Activated T-helper 17 cell treated with anti-CD3 and anti-CD28 coated beads, Interleukin-2, amount 50 U/mL, for 72 hours (primary cell): ENCODE results near the gene AFF3. TPM values are rescaled to one million over a fixed set of nuclear protein-coding genes. Genes with fewer than 3 reads are reported as not detected.

Source experiments
- ATAC-seq: fragments of 150-1000 bp; cut with Tn5 transposase; replicated peaks from 2 replicates; pipeline ENCODE4 v1.10.0; 2021; ENCODE audit warnings: mild to moderate bottlenecking, moderate library complexity
- H3K27ac Mint-ChIP-seq: one replicate; pipeline ENCODE4 v1.8.0; 2022; ENCODE audit warnings: mixed read lengths
- H3K27me3 Mint-ChIP-seq: one replicate; pipeline ENCODE4 v1.8.0; 2022; ENCODE audit warnings: mixed read lengths
- H3K36me3 Mint-ChIP-seq: one replicate; pipeline ENCODE4 v1.8.0; 2022; ENCODE audit warnings: low read depth, mild to moderate bottlenecking, mixed read lengths
- H3K4me1 Mint-ChIP-seq: one replicate; pipeline ENCODE4 v1.8.0; 2022; ENCODE audit warnings: mixed read lengths
- H3K4me3 Mint-ChIP-seq: one replicate; pipeline ENCODE4 v1.8.0; 2022; ENCODE audit warnings: mild to moderate bottlenecking, mixed read lengths
- H3K9me3 Mint-ChIP-seq: one replicate; pipeline ENCODE4 v1.8.0; 2022; ENCODE audit warnings: mixed read lengths
- total RNA-seq, 2 donors: library from RNA; stranded (reverse); gene quantifications; one replicate each; pipeline ENCODE4 v1.2.3, GENCODE V29; 2022

Gene AFF3
- total RNA-seq, 2 donors from 2014 or later = 0.32 to 0.42 TPM

DNA sequence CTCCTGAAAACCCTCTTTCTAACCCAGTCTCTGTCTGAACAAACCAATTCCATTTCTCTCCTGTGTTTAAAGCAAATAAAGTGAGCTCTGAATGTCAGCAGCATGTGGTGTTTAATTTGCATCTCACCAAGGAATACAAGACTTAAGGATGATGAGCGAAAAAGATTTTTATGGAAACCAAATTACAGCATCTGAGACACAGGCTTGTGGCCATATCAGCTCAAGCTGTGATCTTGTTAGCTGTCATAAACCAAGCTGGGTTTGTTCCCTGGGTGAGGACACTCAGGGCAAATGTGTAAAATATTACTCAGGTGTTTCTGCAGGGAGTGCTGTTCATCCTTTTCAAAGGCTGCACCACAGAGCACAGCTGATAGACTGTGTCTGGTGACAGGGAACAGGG, 523.2 kb downstream of the AFF3 start:
- H3K4me1 Mint-ChIP-seq = no peaks in the 10 kb centered on the region
- ATAC-seq = no peak
- no peaks in the 10 kb centered on the region for H3K36me3 Mint-ChIP-seq
- H3K9me3 Mint-ChIP-seq = no peaks in the 10 kb centered on the region
- H3K27me3 Mint-ChIP-seq = no peaks in the 10 kb centered on the region
- H3K4me3 Mint-ChIP-seq = no peak overlapping the region
- no peak overlapping the region for H3K27ac Mint-ChIP-seq

- H3K4me3 Mint-ChIP-seq = no peak overlapping the region
- H3K36me3 Mint-ChIP-seq = no peaks in the 10 kb centered on the region
- ATAC-seq = no peak
- no peaks in the 10 kb centered on the region for H3K9me3 Mint-ChIP-seq
- H3K27ac Mint-ChIP-seq = no peak overlapping the region
- no peaks in the 10 kb centered on the region for H3K27me3 Mint-ChIP-seq
- H3K4me1 Mint-ChIP-seq = no peaks in the 10 kb centered on the region
Measured at GRCh38 chr2:99618579-99619097, 523.8 kb downstream of the AFF3 start.

- ATAC-seq = no peak
Measured at GRCh38 chr2:99617811-99618210, 524.6 kb downstream of the AFF3 start.

DNA sequence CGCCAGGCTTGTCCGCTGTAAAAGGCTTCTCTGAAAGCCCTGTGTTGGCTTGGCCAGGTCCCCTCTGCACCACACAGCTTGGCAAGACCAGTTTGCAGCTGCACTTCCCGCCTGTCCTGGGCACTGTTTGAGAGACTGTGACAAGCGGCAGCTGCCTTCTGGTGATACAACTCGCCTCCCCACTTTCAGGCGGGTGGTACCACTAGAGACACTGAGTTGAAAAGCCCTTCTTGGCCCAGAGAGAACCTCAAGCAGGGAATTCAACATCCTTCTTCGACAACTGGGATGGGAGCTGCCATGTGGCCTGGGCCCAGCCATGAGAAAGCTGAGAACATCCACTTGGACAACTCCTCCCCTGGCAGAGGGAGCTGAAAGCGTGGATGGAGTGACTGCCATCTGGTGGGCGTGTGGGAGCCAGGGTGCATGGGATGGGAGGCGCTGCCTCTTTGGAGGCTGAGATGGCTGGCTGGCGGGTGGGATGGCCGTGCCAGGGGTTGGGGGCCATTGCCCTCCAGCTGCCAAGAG, 527.1 kb downstream of the AFF3 start:
- Mint-ChIP-seq H3K9me3 (no peaks in the 10 kb centered on the region), H3K4me3 (no peak overlapping the region), H3K4me1 (no peaks in the 10 kb centered on the region), H3K27ac (no peak overlapping the region), H3K36me3 (no peaks in the 10 kb centered on the region), H3K27me3 (no peaks in the 10 kb centered on the region)
- no peak for ATAC-seq

More at GRCh38 chr2:99617811-99618210, 524.6 kb downstream of the AFF3 start:
- Mint-ChIP-seq H3K4me1 (no peaks in the 10 kb centered on the region), H3K27me3 (no peaks in the 10 kb centered on the region), H3K4me3 (no peak overlapping the region), H3K27ac (no peak overlapping the region), H3K9me3 (no peaks in the 10 kb centered on the region), H3K36me3 (no peaks in the 10 kb centered on the region)

GRCh38 chr2:99613980-99614379, 528.4 kb downstream of the AFF3 start:
- H3K27me3 Mint-ChIP-seq = no peaks in the 10 kb centered on the region
- ATAC-seq = no peak
- no peaks in the 10 kb centered on the region for H3K9me3 Mint-ChIP-seq
- no peak overlapping the region for H3K4me3 Mint-ChIP-seq
- no peaks in the 10 kb centered on the region for H3K4me1 Mint-ChIP-seq
- no peak overlapping the region for H3K27ac Mint-ChIP-seq
- no peaks in the 10 kb centered on the region for H3K36me3 Mint-ChIP-seq

DNA sequence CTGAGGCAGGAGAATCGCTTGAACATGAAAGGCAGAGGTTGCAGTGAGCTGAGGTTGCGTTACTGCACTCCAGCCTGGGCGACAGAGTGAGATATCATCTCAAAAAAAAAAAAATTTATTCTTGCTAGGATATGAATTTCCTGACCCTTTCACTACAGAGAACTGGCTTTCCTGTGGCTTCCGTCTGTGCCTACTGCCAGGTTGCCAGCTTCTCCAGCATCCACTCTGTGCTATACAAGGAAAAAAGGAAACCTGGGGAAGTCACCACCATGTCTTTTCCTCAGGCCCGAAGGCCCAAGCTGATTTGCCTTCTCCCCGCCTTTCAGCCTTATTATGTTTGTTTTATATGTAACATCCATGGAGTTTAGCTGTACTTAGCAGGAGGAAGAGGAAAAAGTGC, 530.6 kb downstream of the AFF3 start:
- no peaks in the 10 kb centered on the region for H3K36me3 Mint-ChIP-seq
- ATAC-seq = no peak
- H3K9me3 Mint-ChIP-seq = no peaks in the 10 kb centered on the region
- no peak overlapping the region for H3K4me3 Mint-ChIP-seq
- H3K4me1 Mint-ChIP-seq = no peaks in the 10 kb centered on the region
- no peaks in the 10 kb centered on the region for H3K27me3 Mint-ChIP-seq
- no peak overlapping the region for H3K27ac Mint-ChIP-seq

- Mint-ChIP-seq H3K9me3 (no peaks in the 10 kb centered on the region), H3K36me3 (no peaks in the 10 kb centered on the region), H3K4me3 (no peak overlapping the region), H3K4me1 (no peaks in the 10 kb centered on the region), H3K27me3 (no peaks in the 10 kb centered on the region), H3K27ac (no peak overlapping the region)
- no peak for ATAC-seq
Measured at GRCh38 chr2:99611034-99611433, 531.4 kb downstream of the AFF3 start.

DNA sequence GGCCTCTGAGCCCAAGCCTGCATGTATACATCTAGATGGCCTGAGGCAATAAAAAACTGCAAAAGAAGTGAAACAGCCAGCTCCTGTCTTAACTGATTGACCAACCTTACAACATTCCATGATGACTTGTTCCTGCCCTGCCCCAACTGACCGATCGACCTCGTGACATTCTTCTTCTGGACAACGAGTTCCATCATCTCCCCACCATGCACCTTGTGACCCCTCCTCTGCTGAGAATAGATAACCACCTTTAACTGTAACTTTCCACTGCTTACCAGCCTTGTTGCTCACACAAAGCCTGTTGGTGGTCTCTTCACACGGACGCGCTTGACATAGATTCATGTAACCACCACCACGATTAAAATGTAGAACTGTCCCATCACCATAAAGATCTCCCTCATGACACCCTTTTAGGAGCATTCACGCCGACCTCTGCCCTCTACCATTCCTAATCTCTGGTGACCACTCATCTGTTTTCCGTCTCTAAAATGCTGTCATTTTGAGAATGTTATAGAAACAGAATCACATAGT, 532.5 kb downstream of the AFF3 start:
- no peak overlapping the region for H3K27ac Mint-ChIP-seq
- H3K27me3 Mint-ChIP-seq = no peaks in the 10 kb centered on the region
- H3K9me3 Mint-ChIP-seq = no peaks in the 10 kb centered on the region
- H3K4me1 Mint-ChIP-seq = no peaks in the 10 kb centered on the region
- ATAC-seq = no peak
- H3K36me3 Mint-ChIP-seq = no peaks in the 10 kb centered on the region
- no peak overlapping the region for H3K4me3 Mint-ChIP-seq

DNA sequence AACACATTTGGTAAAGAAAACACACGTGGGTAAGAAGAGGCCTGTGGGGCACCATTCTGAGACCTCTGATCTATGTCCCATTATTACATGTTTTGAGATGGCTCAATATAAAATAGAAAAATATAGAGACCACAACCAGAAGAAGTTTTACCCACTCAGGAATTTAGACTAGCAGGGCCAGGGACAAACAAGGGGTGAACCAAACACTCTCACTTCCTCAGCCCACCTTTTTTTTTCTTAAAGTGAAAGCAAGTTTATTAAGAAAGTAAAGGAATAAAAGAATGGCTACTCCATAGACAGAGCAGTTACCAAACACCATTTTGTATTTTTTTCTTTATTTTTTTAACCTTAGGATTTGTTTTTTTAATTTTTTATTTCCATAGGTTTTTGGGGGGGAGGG, 533.5 kb downstream of the AFF3 start:
- Mint-ChIP-seq H3K9me3 (no peaks in the 10 kb centered on the region), H3K4me3 (no peak overlapping the region), H3K36me3 (no peaks in the 10 kb centered on the region), H3K27me3 (no peaks in the 10 kb centered on the region), H3K27ac (no peak overlapping the region), H3K4me1 (no peaks in the 10 kb centered on the region)
- no peak for ATAC-seq

DNA sequence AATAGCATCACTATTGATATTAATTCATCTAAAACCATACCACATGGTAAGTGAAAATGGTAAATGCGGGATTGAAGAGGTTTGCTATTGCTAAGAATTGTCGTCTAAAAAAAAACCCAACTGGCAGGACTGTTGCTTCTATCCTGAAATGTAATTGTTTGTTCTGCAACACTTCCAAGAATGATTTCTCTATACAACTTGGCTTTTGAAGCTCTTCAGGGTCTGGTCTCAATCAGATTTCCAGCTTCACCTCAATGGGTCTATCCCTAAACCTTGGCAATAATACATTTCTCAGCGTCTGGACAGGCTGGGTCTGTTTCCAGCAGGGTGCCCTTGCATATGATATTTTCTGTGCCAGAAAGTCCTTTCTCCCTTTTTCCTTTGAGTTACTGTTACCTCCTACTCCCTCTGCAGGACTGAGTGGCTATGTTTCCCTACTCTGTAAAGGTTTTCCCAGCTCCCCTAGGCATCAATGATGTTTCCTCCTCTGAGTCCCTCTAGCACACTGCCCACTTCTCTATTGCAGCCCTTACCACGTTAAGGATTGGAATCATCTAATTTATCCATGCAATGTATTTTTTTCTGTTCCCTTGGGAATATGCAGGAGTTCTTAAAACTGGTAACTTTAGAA, 534.4 kb downstream of the AFF3 start:
- Mint-ChIP-seq H3K9me3 (no peaks in the 10 kb centered on the region), H3K27me3 (no peaks in the 10 kb centered on the region), H3K4me3 (no peak overlapping the region), H3K27ac (no peak overlapping the region), H3K36me3 (no peaks in the 10 kb centered on the region), H3K4me1 (no peaks in the 10 kb centered on the region)
- ATAC-seq = no peak

DNA sequence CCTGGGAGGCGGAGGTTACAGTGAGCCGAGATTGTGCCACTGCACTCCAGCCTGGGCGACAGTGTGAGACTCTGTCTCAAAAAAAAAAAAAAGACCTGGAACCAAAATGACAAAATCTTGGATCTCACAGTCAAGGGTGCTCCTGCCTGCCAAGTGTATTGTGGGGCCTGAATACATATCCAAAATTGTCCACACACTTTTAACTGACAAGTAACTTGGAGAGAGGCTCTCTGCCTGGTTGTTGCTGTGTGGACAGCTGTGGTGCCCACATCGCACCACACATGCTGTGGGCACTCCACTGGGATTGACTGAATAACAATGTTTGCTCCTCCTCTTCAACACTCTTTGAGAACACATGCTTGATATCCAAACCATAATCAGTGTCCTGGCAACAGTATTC, 534.9 kb downstream of the AFF3 start:
- no peaks in the 10 kb centered on the region for H3K9me3 Mint-ChIP-seq
- no peaks in the 10 kb centered on the region for H3K36me3 Mint-ChIP-seq
- no peak overlapping the region for H3K4me3 Mint-ChIP-seq
- no peak overlapping the region for H3K27ac Mint-ChIP-seq
- no peaks in the 10 kb centered on the region for H3K27me3 Mint-ChIP-seq
- no peaks in the 10 kb centered on the region for H3K4me1 Mint-ChIP-seq
- no peak for ATAC-seq

- Mint-ChIP-seq H3K27ac (no peak overlapping the region), H3K36me3 (no peaks in the 10 kb centered on the region), H3K27me3 (peaks cover under 1% of the 10 kb centered on the region), H3K9me3 (no peaks in the 10 kb centered on the region), H3K4me1 (no peaks in the 10 kb centered on the region), H3K4me3 (no peak overlapping the region)
- no peak for ATAC-seq
Measured at GRCh38 chr2:99605036-99605435, 537.4 kb downstream of the AFF3 start.

DNA sequence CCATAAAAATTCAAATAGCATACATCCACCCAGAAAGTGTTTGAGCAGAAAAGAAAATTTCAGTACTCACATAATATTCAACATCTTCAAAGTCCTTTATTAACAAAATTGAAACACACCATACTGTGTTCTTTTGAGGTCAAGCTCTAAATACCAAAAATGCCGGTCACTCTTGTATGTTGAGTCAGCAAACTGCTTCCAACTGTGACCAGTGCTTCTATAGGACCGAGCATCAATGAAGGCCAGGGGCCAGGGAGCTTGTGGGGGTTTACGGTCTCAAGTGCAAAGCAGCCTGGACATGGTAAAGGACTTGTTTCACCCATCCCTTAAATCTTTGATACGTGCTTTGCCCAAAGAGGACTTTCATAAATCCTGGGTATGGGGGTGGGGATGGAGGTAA, 539.9 kb downstream of the AFF3 start:
- H3K36me3 Mint-ChIP-seq = no peaks in the 10 kb centered on the region

GRCh38 chr2:99600981-99601651, 541.3 kb downstream of the AFF3 start:
- Mint-ChIP-seq H3K4me3 (no peak overlapping the region), H3K27me3 (peaks cover 3% of the 10 kb centered on the region), H3K36me3 (no peaks in the 10 kb centered on the region), H3K9me3 (no peaks in the 10 kb centered on the region), H3K27ac (no peak overlapping the region), H3K4me1 (no peaks in the 10 kb centered on the region)
- ATAC-seq = no peak

More for the DNA sequence above, 539.9 kb downstream of the AFF3 start:
- Mint-ChIP-seq H3K27me3 (peaks cover 3% of the 10 kb centered on the region), H3K9me3 (no peaks in the 10 kb centered on the region), H3K27ac (no peak overlapping the region), H3K4me1 (no peaks in the 10 kb centered on the region), H3K4me3 (no peak overlapping the region)
- ATAC-seq = no peak

- peaks cover 3% of the 10 kb centered on the region for H3K27me3 Mint-ChIP-seq
- H3K4me3 Mint-ChIP-seq = no peak overlapping the region
- no peaks in the 10 kb centered on the region for H3K4me1 Mint-ChIP-seq
- no peak overlapping the region for H3K27ac Mint-ChIP-seq
- no peak for ATAC-seq
- H3K9me3 Mint-ChIP-seq = no peaks in the 10 kb centered on the region
- H3K36me3 Mint-ChIP-seq = no peaks in the 10 kb centered on the region
Measured at GRCh38 chr2:99598441-99598840, 543.9 kb downstream of the AFF3 start.
